MCF 10A (cell line): ENCODE data around the gene CAMKK2. TPM values are rescaled to one million over a fixed set of nuclear protein-coding genes. Genes with fewer than 3 reads are reported as not detected.
A peak's percentile ranks its signal among the peaks of the same experiment; 100 is the strongest.

Experiments
- BruUV-seq: library from RNA; stranded (reverse); fragments of 400-500 nt; replicated peaks from 2 replicates; lab custom pipeline; 2021; lab: Mats Ljungman, UMichigan
- CTCF ChIA-PET: fragments of 300-600 bp; sonication (Branson Sonifier 250); formaldehyde crosslinking; extraction: SDS; loops from one replicate; lab custom pipeline; 2021; ENCODE audit warnings: antibody characterized with exemption, inconsistent platforms; lab: Yijun Ruan, JAX
- POLR2A ChIA-PET: fragments of 300-600, 350-650 bp; sonication (Branson Sonifier 250); formaldehyde crosslinking; extraction: SDS; loops from one replicate; lab custom pipeline; 2020; ENCODE audit warnings: antibody characterized with exemption, inconsistent platforms; lab: Yijun Ruan, JAX
- DNase-seq: peaks from one replicate; pipeline ENCODE4 v3.0.0-alpha.2; 2018; ENCODE audit not compliant: unreplicated experiment
- H3K27ac Mint-ChIP-seq: one replicate; pipeline ENCODE4 v1.8.0; 2022; ENCODE audit warnings: mild to moderate bottlenecking, low read depth, mixed read lengths; ENCODE audit not compliant: unreplicated experiment
- H3K27me3 Mint-ChIP-seq: one replicate; pipeline ENCODE4 v1.8.0; 2022; ENCODE audit warnings: mixed read lengths; ENCODE audit not compliant: insufficient read depth, unreplicated experiment
- H3K36me3 Mint-ChIP-seq: one replicate; pipeline ENCODE4 v1.8.0; 2022; ENCODE audit warnings: mild to moderate bottlenecking, moderate library complexity, mixed read lengths; ENCODE audit not compliant: insufficient read depth, unreplicated experiment
- H3K4me1 Mint-ChIP-seq: one replicate; pipeline ENCODE4 v1.8.0; 2022; ENCODE audit warnings: mixed read lengths; ENCODE audit not compliant: insufficient read depth, unreplicated experiment
- H3K4me3 Mint-ChIP-seq: one replicate; pipeline ENCODE4 v1.8.0; 2022; ENCODE audit warnings: mild to moderate bottlenecking, moderate library complexity, mixed read lengths; ENCODE audit not compliant: unreplicated experiment
- H3K9me3 Mint-ChIP-seq: one replicate; pipeline ENCODE4 v1.8.0; 2022; ENCODE audit warnings: mixed read lengths; ENCODE audit not compliant: unreplicated experiment
- CTCF ChIP-seq: fragments of 200-600 bp; IDR thresholded peaks from one replicate; pipeline ENCODE4 v1.8.0; 2022; ENCODE audit warnings: antibody characterized with exemption, mild to moderate bottlenecking; ENCODE audit not compliant: unreplicated experiment
- intact Hi-C: fragments of 100-400 bp; cut with micrococcal nuclease; formaldehyde crosslinking; loops from 2 replicates; pipeline ENCODE4 v1.14.1; 2022
- total RNA-seq: library from RNA; stranded (reverse); gene quantifications from 2 replicates; pipeline ENCODE4 v1.2.3, GENCODE V29; 2022

Gene CAMKK2
- total RNA-seq, 1 experiment from 2014 or later: 36.3 TPM

GRCh38 chr12:121278169-121279070 is 18.1 kb downstream of the CAMKK2 start:
- TF ChIP-seq CTCF: no peak
- POLR2A ChIA-PET: no interaction called here
- no peak overlapping the region for H3K27ac Mint-ChIP-seq
- no TSS peak for BruUV-seq
- peaks cover 4% of the 10 kb centered on the region for H3K4me1 Mint-ChIP-seq
- no peaks in the 10 kb centered on the region for H3K27me3 Mint-ChIP-seq
- CTCF ChIA-PET: interaction anchor here (0.6 to 1.7 kb wide), 2 partner anchors 10 to 113 kb away, joined by 3 to 4 read pairs; no protein-coding TSS in a partner anchor
- H3K4me3 Mint-ChIP-seq: no peak overlapping the region
- H3K9me3 Mint-ChIP-seq: no peaks in the 10 kb centered on the region
- H3K36me3 Mint-ChIP-seq: peaks cover 17% of the 10 kb centered on the region
- intact Hi-C loops: loop anchor here (5.0 kb wide), 1 partner anchor 124 kb away; the partner anchor contains the start of gene RNF34
- no peak for DNase-seq

GRCh38 chr12:121277374-121277759 is 19.1 kb downstream of the CAMKK2 start:
- no peaks in the 10 kb centered on the region for H3K9me3 Mint-ChIP-seq
- ChIA-PET CTCF (no interaction called here), POLR2A (interaction anchor here (1.0 to 1.3 kb wide), 7 partner anchors 9 to 1076 kb away, joined by 3 to 20 read pairs (median 3); partner anchors contain the start of genes ANAPC5, CAMKK2, RNU4-1 and RPLP0)
- no TSS peak for BruUV-seq
- H3K27ac Mint-ChIP-seq: peak overlapping the region; percentile 85
- intact Hi-C loops: loop anchor here (1.0 to 5.0 kb wide), 3 partner anchors 19 to 166 kb away; partner anchors contain the start of genes CAMKK2 and RNF34
- no peak for TF ChIP-seq CTCF
- H3K27me3 Mint-ChIP-seq: no peaks in the 10 kb centered on the region
- peaks cover 12% of the 10 kb centered on the region for H3K36me3 Mint-ChIP-seq
- H3K4me1 Mint-ChIP-seq: peaks cover 4% of the 10 kb centered on the region
- DNase-seq: no peak
- H3K4me3 Mint-ChIP-seq: peak overlapping the region; percentile 65

- Mint-ChIP-seq H3K27ac (no peak overlapping the region), H3K27me3 (no peaks in the 10 kb centered on the region), H3K36me3 (peaks cover 31% of the 10 kb centered on the region), H3K4me1 (peaks cover 4% of the 10 kb centered on the region), H3K9me3 (no peaks in the 10 kb centered on the region), H3K4me3 (no peak overlapping the region)
- ChIA-PET POLR2A (no interaction called here), CTCF (interaction anchor here (0.5 to 0.7 kb wide), 4 partner anchors 58 to 992 kb away, joined by 3 to 4 read pairs (median 3); no protein-coding TSS in a partner anchor)
- intact Hi-C loops: no loop called here
- TF ChIP-seq CTCF: no peak
- no TSS peak for BruUV-seq
- no peak for DNase-seq
Observed at GRCh38 chr12:121274036-121274763, 22.3 kb downstream of the CAMKK2 start.
